H9 (cell line): Measurements from ENCODE around the gene KCTD16. TPM values are rescaled to one million over a fixed set of nuclear protein-coding genes. Genes with fewer than 3 reads are reported as not detected.

Experiments
- DNase-seq: peaks from one replicate; pipeline ENCODE4 v3.0.0-alpha.2; 2017
- H2AFZ ChIP-seq: one replicate; pipeline ENCODE4 v1.6.1; 2013; ENCODE audit warnings: mild to moderate bottlenecking, low read length, control low read depth, moderate library complexity
- H2AK5ac ChIP-seq: 2 replicates; pipeline ENCODE4 v1.6.1; 2013; ENCODE audit warnings: low read length, control low read depth, mixed read lengths; ENCODE audit not compliant: insufficient read length
- H2BK120ac ChIP-seq: one replicate; pipeline ENCODE4 v1.6.1; 2013; ENCODE audit warnings: low read depth, mild to moderate bottlenecking, low read length, control low read depth, inconsistent platforms; ENCODE audit not compliant: poor library complexity, severe bottlenecking
- H2BK12ac ChIP-seq: 2 replicates; pipeline ENCODE4 v1.6.1; 2013; ENCODE audit warnings: low read length, control low read depth, mixed read lengths, low read depth; ENCODE audit not compliant: insufficient read length
- H2BK15ac ChIP-seq: 2 replicates; pipeline ENCODE4 v1.6.1; 2013; ENCODE audit warnings: low read depth, low read length, control low read depth
- H2BK20ac ChIP-seq: one replicate; pipeline ENCODE4 v1.6.1; 2013; ENCODE audit warnings: low read depth, mild to moderate bottlenecking, low read length, control low read depth, inconsistent platforms; ENCODE audit not compliant: poor library complexity, severe bottlenecking
- H2BK5ac ChIP-seq: 2 replicates; pipeline ENCODE4 v1.6.1; 2013; ENCODE audit warnings: low read length, control low read depth, mixed read lengths; ENCODE audit not compliant: insufficient read length
- H3K14ac ChIP-seq: 2 replicates; pipeline ENCODE4 v1.6.1; 2013; ENCODE audit warnings: low read length, control low read depth; ENCODE audit not compliant: insufficient read depth
- H3K18ac ChIP-seq: 2 replicates; pipeline ENCODE4 v1.6.1; 2013; ENCODE audit warnings: low read depth, mild to moderate bottlenecking, mixed read lengths, low read length, control low read depth; ENCODE audit not compliant: insufficient read length
- H3K23ac ChIP-seq: 2 replicates; pipeline ENCODE4 v1.6.1; 2013; ENCODE audit warnings: low read length, control low read depth, mixed read lengths, low read depth; ENCODE audit not compliant: insufficient read length
- H3K23me2 ChIP-seq: 2 replicates; pipeline ENCODE4 v1.6.1; 2013; ENCODE audit warnings: low read depth, mild to moderate bottlenecking, mixed read lengths, low read length, control low read depth; ENCODE audit not compliant: insufficient read length, poor library complexity, severe bottlenecking
- H3K27ac ChIP-seq: 2 replicates; pipeline ENCODE4 v1.5.1; 2013; ENCODE audit warnings: low read length, control low read depth, mixed read lengths, low read depth; ENCODE audit not compliant: insufficient read length
- H3K27me3 ChIP-seq: 2 replicates; pipeline ENCODE4 v1.6.1; 2013; ENCODE audit warnings: low read length, control low read depth, inconsistent platforms; ENCODE audit not compliant: insufficient read depth
- H3K4ac ChIP-seq: 2 replicates; pipeline ENCODE4 v1.6.1; 2013; ENCODE audit warnings: low read depth, mild to moderate bottlenecking, control low read depth, inconsistent platforms, low read length, moderate library complexity
- H3K4me1 ChIP-seq: 2 replicates; pipeline ENCODE4 v1.6.1; 2013; ENCODE audit warnings: low read length, control low read depth, inconsistent platforms; ENCODE audit not compliant: insufficient read depth
- H3K4me2 ChIP-seq: 2 replicates; pipeline ENCODE4 v1.6.1; 2013; ENCODE audit warnings: low read length, control low read depth, mixed read lengths; ENCODE audit not compliant: insufficient read length, insufficient read depth
- H3K56ac ChIP-seq: 2 replicates; pipeline ENCODE4 v1.6.1; 2013; ENCODE audit warnings: low read depth, mild to moderate bottlenecking, mixed read lengths, low read length, control low read depth; ENCODE audit not compliant: insufficient read length
- H3K79me1 ChIP-seq: 2 replicates; pipeline ENCODE4 v1.6.1; 2013; ENCODE audit warnings: low read depth, mild to moderate bottlenecking, moderate library complexity, low read length, control low read depth, inconsistent platforms; ENCODE audit not compliant: insufficient read depth, poor library complexity, severe bottlenecking
- H3K79me2 ChIP-seq: 2 replicates; pipeline ENCODE4 v1.6.1; 2013; ENCODE audit warnings: low read length, control low read depth, inconsistent platforms; ENCODE audit not compliant: insufficient read depth
- H3K9ac ChIP-seq: 2 replicates; pipeline ENCODE4 v1.6.1; 2013; ENCODE audit warnings: low read length, control low read depth, mixed read lengths; ENCODE audit not compliant: insufficient read length; ENCODE audit errors: extremely low read depth
- H3K9me3 ChIP-seq: one replicate; pipeline ENCODE4 v1.6.1; 2013; ENCODE audit warnings: low read depth, low read length, inconsistent platforms; ENCODE audit not compliant: control insufficient read depth
- H3T11ph ChIP-seq: one replicate; pipeline ENCODE4 v1.6.1; 2013; ENCODE audit warnings: mild to moderate bottlenecking, low read length, control low read depth, inconsistent platforms
- H4K20me1 ChIP-seq: one replicate; pipeline ENCODE4 v1.6.1; 2013; ENCODE audit not compliant: control insufficient read depth, insufficient read length, insufficient read depth
- H4K5ac ChIP-seq: 2 replicates; pipeline ENCODE4 v1.6.1; 2013; ENCODE audit warnings: low read depth, mild to moderate bottlenecking, mixed read lengths, low read length, control low read depth; ENCODE audit not compliant: insufficient read length
- H4K8ac ChIP-seq: replicated peaks from 2 replicates; pipeline ENCODE4 v1.6.1; 2013; ENCODE audit warnings: low read length, control low read depth, mixed read lengths, low read depth; ENCODE audit not compliant: insufficient read length
- H4K91ac ChIP-seq: 2 replicates; pipeline ENCODE4 v1.6.1; 2013; ENCODE audit warnings: low read depth, mild to moderate bottlenecking, moderate library complexity, mixed read lengths, low read length, control low read depth; ENCODE audit not compliant: insufficient read length
- H3K27ac Mint-ChIP-seq, 3 experiments: 2 replicates in 2 of 3; 3 replicates in 1 of 3; pipeline ENCODE4 v1.8.0; 2020 to 2021; ENCODE audit warnings: mixed read lengths in 3 of 3, mild to moderate bottlenecking in 1 of 3, moderate library complexity in 1 of 3
- H3K27me3 Mint-ChIP-seq: 2 replicates; pipeline ENCODE4 v1.8.0; 2021; ENCODE audit warnings: low read depth, mild to moderate bottlenecking, moderate library complexity, mixed read lengths
- H3K36me3 Mint-ChIP-seq, 3 experiments: 2 replicates in 2 of 3; 3 replicates in 1 of 3; pipeline ENCODE4 v1.8.0; 2020 to 2021; ENCODE audit warnings: low read depth in 3 of 3, mixed read lengths in 3 of 3; ENCODE audit not compliant: insufficient read depth in 1 of 3
- H3K4me1 Mint-ChIP-seq, 2 experiments: 2 replicates each; pipeline ENCODE4 v1.8.0; 2020; ENCODE audit warnings: mixed read lengths in 2 of 2
- H3K4me3 Mint-ChIP-seq, 2 experiments: 2 replicates in 1 of 2; 3 replicates in 1 of 2; pipeline ENCODE4 v1.8.0; 2020 to 2021; ENCODE audit warnings: mild to moderate bottlenecking in 2 of 2, mixed read lengths in 2 of 2, moderate library complexity in 1 of 2
- H3K9me3 Mint-ChIP-seq, 2 experiments: 2 replicates in 1 of 2; 3 replicates in 1 of 2; pipeline ENCODE4 v1.8.0; 2020; ENCODE audit warnings: mild to moderate bottlenecking in 2 of 2, mixed read lengths in 2 of 2, moderate library complexity in 1 of 2
- CTCF ChIP-seq: fragments of 200-600 bp; sonication (generic); conservative IDR thresholded peaks from 3 replicates; pipeline ENCODE4 v1.8.0; 2021; ENCODE audit warnings: antibody characterized with exemption, mild to moderate bottlenecking
- WGBS: extraction: QIAGEN DNeasy Blood & Tissue Kit; methylation state at CpG from one replicate; pipeline ENCODE4 v1.1.7; 2013; ENCODE audit warnings: missing lambda C conversion rate, low lambda C conversion rate, mixed read lengths; ENCODE audit not compliant: insufficient read length; ENCODE audit errors: extremely low coverage; 5-methylcytosine and 5-hydroxymethylcytosine counted together
- total RNA-seq: library from RNA; stranded (reverse); gene quantifications from 2 replicates; pipeline ENCODE4 v1.2.1, GENCODE V29; 2021

The KCTD16 gene
- total RNA-seq, 1 experiment from 2014 or later, result 0.09 TPM

- H3K4ac ChIP-seq, result no peak overlapping the region
- H3K4me2 ChIP-seq, result no peak overlapping the region
- WGBS, result no CpG with 5 or more reads among the region's 1 CpG
- H2BK5ac ChIP-seq, result no peak overlapping the region
- no peak overlapping the region for H4K8ac ChIP-seq
- Mint-ChIP-seq H3K4me3 (no peak overlapping the region), H3K9me3 (no peaks in the 10 kb centered on the region), H3K36me3 (peaks cover 11 to 50% (median 50%) of the 10 kb centered on the region in 3 experiments; a peak in 6 of 7 replicates), H3K27me3 (no peaks in the 10 kb centered on the region; the same call in none of the 2 replicates), H3K27ac (no peak overlapping the region), H3K4me1 (peaks cover 16 to 21% of the 10 kb centered on the region in 2 experiments)
- H4K5ac ChIP-seq, result no peak overlapping the region
- H3K9ac ChIP-seq, result no peak overlapping the region
- no peaks in the 10 kb centered on the region for H3K27me3 ChIP-seq
- no peaks in the 10 kb centered on the region; the same call in 1 of the 2 replicates for H3K79me2 ChIP-seq
- H3K23me2 ChIP-seq, result peaks cover 4% of the 10 kb centered on the region
- no peak overlapping the region for H3K23ac ChIP-seq
- no peak overlapping the region for H3K18ac ChIP-seq
- H3K56ac ChIP-seq, result no peak overlapping the region
- no peak overlapping the region for H3K27ac ChIP-seq
- H2AK5ac ChIP-seq, result no peak overlapping the region
- no peaks in the 10 kb centered on the region for H4K20me1 ChIP-seq
- no peak overlapping the region for H2AFZ ChIP-seq
- H2BK15ac ChIP-seq, result no peak overlapping the region
- H3T11ph ChIP-seq, result no peak overlapping the region
- peaks cover 4% of the 10 kb centered on the region for H3K79me1 ChIP-seq
- no peak overlapping the region for H2BK20ac ChIP-seq
- H4K91ac ChIP-seq, result no peak overlapping the region
- TF ChIP-seq CTCF, result no peak
- H3K14ac ChIP-seq, result no peak overlapping the region
- DNase-seq, result no peak
- no peak overlapping the region for H2BK120ac ChIP-seq
- no peaks in the 10 kb centered on the region for H3K9me3 ChIP-seq
- H2BK12ac ChIP-seq, result no peak overlapping the region
- no peaks in the 10 kb centered on the region for H3K4me1 ChIP-seq
These were observed 4.0 kb upstream of the KCTD16 start for GRCh38 chr5:144166696-144167095.
